Glutamatergic neuron (in vitro differentiated cells): Measurements from ENCODE around the gene CMSS1. TPM values are rescaled to one million over a fixed set of nuclear protein-coding genes. Genes with fewer than 3 reads are reported as not detected.

Experiments used
- DNase-seq: peaks from one replicate; pipeline ENCODE4 v3.0.0; 2022
- H3K27ac Mint-ChIP-seq: one replicate; pipeline ENCODE4 v1.8.0; 2020; ENCODE audit warnings: mild to moderate bottlenecking, mixed read lengths, inconsistent platforms; ENCODE audit not compliant: unreplicated experiment
- H3K27me3 Mint-ChIP-seq: one replicate; pipeline ENCODE4 v1.8.0; 2020; ENCODE audit warnings: mild to moderate bottlenecking, moderate library complexity, mixed read lengths, inconsistent platforms; ENCODE audit not compliant: unreplicated experiment
- H3K36me3 Mint-ChIP-seq: one replicate; pipeline ENCODE4 v1.8.0; 2020; ENCODE audit warnings: mild to moderate bottlenecking, mixed read lengths, inconsistent platforms; ENCODE audit not compliant: unreplicated experiment
- H3K4me1 Mint-ChIP-seq: one replicate; pipeline ENCODE4 v1.8.0; 2020; ENCODE audit warnings: mild to moderate bottlenecking, low read depth, mixed read lengths, inconsistent platforms; ENCODE audit not compliant: unreplicated experiment
- H3K4me3 Mint-ChIP-seq: one replicate; pipeline ENCODE4 v1.8.0; 2020; ENCODE audit warnings: mild to moderate bottlenecking, mixed read lengths, inconsistent platforms; ENCODE audit not compliant: unreplicated experiment
- H3K9me3 Mint-ChIP-seq: one replicate; pipeline ENCODE4 v1.8.0; 2020; ENCODE audit warnings: mild to moderate bottlenecking, moderate library complexity, mixed read lengths, inconsistent platforms; ENCODE audit not compliant: unreplicated experiment
- total RNA-seq: library from RNA; stranded (reverse); fragmentation: NEBNext Ultra II Directional; extraction: Animal tissue kit (Norgen Biotek cat#: 25700); gene quantifications from one replicate; pipeline ENCODE4 v1.2.1, GENCODE V29; 2021; ENCODE audit not compliant: unreplicated experiment
- TF ChIP-seq, protein P1 (sequence below): fragments of 200-600 bp; sonication (generic); IDR thresholded peaks from one replicate; pipeline ENCODE4 v1.5.0; 2021; ENCODE audit not compliant: partially characterized antibody, unreplicated experiment

CMSS1 gene
- total RNA-seq, 1 donor from 2014 or later, result 37.8 TPM

DNA sequence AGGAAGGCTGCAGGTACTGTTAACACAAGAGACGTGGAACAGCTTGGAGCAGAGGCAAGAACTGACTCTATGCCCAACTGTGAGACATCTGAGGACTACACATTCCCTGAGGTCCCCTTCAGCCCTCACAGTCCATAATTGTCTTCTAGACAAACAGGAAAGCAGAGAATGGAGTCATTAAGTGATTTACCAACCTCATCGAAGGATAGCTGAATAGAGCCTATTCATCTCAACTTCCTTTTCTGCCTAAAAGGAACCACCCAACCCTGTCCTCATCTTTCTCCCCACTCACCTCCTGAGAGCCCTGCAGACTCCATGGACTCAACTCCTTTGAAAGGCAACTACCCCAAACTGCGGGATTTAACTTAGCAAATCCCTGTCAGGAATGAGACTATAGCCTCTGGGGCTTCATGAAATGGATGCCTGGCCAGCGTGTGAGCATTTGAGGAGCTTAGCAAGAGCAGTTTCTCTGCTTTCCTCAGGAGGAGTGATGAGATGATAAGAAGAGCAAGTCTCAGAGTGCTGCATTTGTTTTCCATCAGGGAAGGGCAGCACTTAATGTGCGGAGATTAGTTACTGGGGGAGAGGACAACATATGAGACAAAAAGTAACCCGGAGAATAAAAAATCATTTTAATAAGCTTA is 358.1 kb downstream of the CMSS1 start:
- H3K36me3 Mint-ChIP-seq, result peaks cover 18% of the 10 kb centered on the region
- no peaks in the 10 kb centered on the region for H3K4me1 Mint-ChIP-seq
- no peaks in the 10 kb centered on the region for H3K27me3 Mint-ChIP-seq
- H3K27ac Mint-ChIP-seq, result no peak overlapping the region
- no peak overlapping the region for H3K4me3 Mint-ChIP-seq
- TF ChIP-seq, protein P1, sequence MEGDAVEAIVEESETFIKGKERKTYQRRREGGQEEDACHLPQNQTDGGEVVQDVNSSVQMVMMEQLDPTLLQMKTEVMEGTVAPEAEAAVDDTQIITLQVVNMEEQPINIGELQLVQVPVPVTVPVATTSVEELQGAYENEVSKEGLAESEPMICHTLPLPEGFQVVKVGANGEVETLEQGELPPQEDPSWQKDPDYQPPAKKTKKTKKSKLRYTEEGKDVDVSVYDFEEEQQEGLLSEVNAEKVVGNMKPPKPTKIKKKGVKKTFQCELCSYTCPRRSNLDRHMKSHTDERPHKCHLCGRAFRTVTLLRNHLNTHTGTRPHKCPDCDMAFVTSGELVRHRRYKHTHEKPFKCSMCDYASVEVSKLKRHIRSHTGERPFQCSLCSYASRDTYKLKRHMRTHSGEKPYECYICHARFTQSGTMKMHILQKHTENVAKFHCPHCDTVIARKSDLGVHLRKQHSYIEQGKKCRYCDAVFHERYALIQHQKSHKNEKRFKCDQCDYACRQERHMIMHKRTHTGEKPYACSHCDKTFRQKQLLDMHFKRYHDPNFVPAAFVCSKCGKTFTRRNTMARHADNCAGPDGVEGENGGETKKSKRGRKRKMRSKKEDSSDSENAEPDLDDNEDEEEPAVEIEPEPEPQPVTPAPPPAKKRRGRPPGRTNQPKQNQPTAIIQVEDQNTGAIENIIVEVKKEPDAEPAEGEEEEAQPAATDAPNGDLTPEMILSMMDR, result no peak
- no peak for DNase-seq
- peaks cover 5% of the 10 kb centered on the region for H3K9me3 Mint-ChIP-seq

DNA sequence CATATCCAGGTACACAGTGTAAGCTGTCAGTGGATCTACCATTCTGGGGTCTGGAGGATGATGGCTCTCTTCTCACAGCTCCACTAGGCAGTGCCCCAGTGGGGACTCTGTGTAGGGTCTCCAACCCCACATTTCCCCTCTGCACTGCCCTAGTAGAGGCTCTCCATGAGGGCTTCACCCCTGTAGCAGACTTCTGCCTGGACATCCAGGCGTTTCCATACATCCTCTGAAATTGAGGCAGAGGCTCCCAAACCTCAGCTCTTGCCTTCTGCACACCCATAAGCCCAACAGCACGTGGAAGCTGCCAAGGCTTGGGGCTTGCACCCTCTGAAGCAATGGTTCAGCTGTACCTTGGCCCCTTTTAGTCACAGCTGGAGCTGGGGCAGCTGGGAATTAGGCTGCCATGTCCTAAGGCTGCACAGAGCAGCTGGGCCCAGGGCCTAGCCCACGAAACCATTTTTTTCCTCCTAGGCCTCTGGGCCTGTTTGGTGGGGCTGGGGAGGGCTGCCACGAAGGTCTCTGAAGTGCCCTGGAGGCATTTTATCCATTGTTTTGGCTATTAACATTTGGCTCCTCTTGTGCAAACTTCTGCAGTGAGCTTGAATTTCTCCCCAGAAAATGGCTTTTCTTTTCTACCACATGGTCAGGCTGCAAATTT is 362.2 kb downstream of the CMSS1 start:
- Mint-ChIP-seq H3K4me3 (no peak overlapping the region), H3K27ac (no peak overlapping the region), H3K4me1 (no peaks in the 10 kb centered on the region), H3K27me3 (no peaks in the 10 kb centered on the region), H3K9me3 (peaks cover 5% of the 10 kb centered on the region), H3K36me3 (peaks cover 22% of the 10 kb centered on the region)
- TF ChIP-seq, protein P1, result no peak
- no peak for DNase-seq

DNA sequence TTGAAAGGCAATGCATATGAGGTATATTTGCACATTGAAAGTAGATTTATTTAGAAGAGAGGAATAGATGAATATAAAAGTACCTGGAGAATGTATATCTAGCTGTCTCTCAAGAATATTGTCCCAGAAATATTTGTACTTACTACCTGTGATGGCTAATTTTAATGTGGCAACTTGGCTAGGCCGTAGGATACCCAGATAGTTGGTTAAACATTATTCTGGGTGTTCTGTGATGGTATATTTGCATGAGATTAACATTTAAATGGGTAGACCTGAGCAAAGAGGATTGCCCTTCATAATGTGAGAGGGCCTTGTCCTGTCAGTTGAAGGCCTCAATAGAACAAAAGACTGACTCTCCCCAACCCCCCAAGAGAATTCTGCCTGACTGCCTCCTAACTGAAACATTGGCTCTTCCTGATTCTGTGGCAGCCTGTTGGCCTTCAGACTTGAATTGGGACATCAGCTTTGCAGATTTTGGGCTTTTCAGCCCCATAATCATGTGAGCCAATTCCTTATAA is 366.0 kb downstream of the CMSS1 start:
- Mint-ChIP-seq H3K27me3 (no peaks in the 10 kb centered on the region), H3K36me3 (peaks cover 17% of the 10 kb centered on the region), H3K4me3 (no peak overlapping the region), H3K27ac (no peak overlapping the region), H3K4me1 (no peaks in the 10 kb centered on the region), H3K9me3 (peaks cover 5% of the 10 kb centered on the region)
- no peak for DNase-seq
- TF ChIP-seq, protein P1, result no peak

DNA sequence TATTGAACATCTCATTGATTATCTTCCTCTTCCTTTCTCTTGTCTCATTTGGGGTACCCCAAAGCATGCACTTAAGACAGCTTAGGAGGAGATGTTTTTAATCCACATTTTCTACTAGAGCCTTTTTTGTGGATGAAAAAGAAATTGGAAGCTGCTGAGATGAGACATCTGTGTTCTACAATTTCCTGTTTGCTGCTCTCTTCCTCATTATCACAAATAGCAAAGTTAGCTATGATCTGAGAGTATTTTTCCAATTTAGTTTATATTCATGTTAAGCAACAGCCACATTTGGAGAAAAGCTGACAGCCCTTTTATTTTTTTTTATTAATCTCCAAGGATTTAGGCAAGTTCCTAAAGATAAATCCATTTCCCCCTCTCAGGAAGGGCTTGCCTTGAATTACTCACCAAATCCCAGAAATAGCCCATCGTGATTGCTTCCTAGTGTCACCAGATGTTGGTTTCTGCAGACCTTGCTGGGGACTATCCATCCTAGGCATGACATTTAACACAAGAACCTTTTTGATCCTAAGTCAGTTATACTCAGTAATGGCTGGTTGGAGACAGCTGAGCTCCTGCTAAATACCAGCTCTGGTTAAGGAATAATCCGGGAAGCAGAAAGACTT is 367.4 kb downstream of the CMSS1 start:
- peaks cover 1% of the 10 kb centered on the region for H3K9me3 Mint-ChIP-seq
- H3K4me3 Mint-ChIP-seq, result no peak overlapping the region
- no peak overlapping the region for H3K27ac Mint-ChIP-seq
- no peaks in the 10 kb centered on the region for H3K27me3 Mint-ChIP-seq
- peaks cover 10% of the 10 kb centered on the region for H3K36me3 Mint-ChIP-seq
- TF ChIP-seq, protein P1, result no peak
- no peak for DNase-seq
- H3K4me1 Mint-ChIP-seq, result no peaks in the 10 kb centered on the region

DNA sequence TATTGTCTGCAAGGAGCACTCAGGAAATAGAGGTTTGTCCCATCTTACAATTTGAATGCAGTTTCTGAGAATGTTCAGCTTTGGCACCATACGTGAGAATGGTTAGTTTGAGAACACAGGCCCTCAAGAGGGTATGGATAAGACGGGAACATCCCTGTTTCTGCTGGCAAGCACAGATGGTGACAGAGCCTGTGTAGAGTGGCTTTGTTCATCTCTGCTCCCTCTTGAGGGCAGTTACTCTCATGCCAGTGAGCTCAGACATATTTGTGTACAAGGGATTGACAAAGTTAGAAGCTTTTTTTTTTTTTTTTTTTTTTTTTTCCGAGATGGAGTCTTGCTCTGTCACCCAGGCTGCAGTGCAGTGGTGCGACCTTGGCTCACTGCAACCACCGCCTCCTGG is 368.2 kb downstream of the CMSS1 start:
- DNase-seq, result no peak
- no peaks in the 10 kb centered on the region for H3K27me3 Mint-ChIP-seq
- H3K27ac Mint-ChIP-seq, result no peak overlapping the region
- no peaks in the 10 kb centered on the region for H3K4me1 Mint-ChIP-seq
- peaks cover 4% of the 10 kb centered on the region for H3K36me3 Mint-ChIP-seq
- no peaks in the 10 kb centered on the region for H3K9me3 Mint-ChIP-seq
- TF ChIP-seq, protein P1, result no peak
- no peak overlapping the region for H3K4me3 Mint-ChIP-seq
